Adipocyte (in vitro differentiated cells): Measurements from ENCODE around the gene MECP2.

ENCODE experiments used
- DNase-seq: peaks from one replicate; pipeline ENCODE4 v3.0.0-alpha.2; 2015; ENCODE audit warnings: low read depth
- H3K27me3 ChIP-seq: replicated peaks from 2 replicates; pipeline ENCODE4 v1.7.0; 2013; ENCODE audit warnings: mild to moderate bottlenecking, low read length, moderate library complexity; ENCODE audit not compliant: control insufficient read depth, insufficient read depth
- H3K36me3 ChIP-seq: 2 replicates; pipeline ENCODE4 v1.7.0; 2013; ENCODE audit warnings: low read length, mild to moderate bottlenecking, moderate library complexity; ENCODE audit not compliant: control insufficient read depth, insufficient read depth, severe bottlenecking
- H3K4me1 ChIP-seq: 2 replicates; pipeline ENCODE4 v1.7.0; 2013; ENCODE audit warnings: mild to moderate bottlenecking, low read length, moderate library complexity; ENCODE audit not compliant: control insufficient read depth, insufficient read depth
- H3K4me3 ChIP-seq: 2 replicates; pipeline ENCODE4 v1.7.0; 2013; ENCODE audit warnings: mild to moderate bottlenecking, low read length, moderate library complexity
- H3K9ac ChIP-seq: 2 replicates; pipeline ENCODE4 v1.7.0; 2013; ENCODE audit warnings: mild to moderate bottlenecking, low read length, moderate library complexity
- H3K9me3 ChIP-seq: 2 replicates; pipeline ENCODE4 v1.7.0; 2013; ENCODE audit warnings: mild to moderate bottlenecking, low read length, moderate library complexity; ENCODE audit not compliant: control insufficient read depth

The MECP2 gene

GRCh38 chrX:154043003-154043763, 54.3 kb downstream of the MECP2 start:
- Histone ChIP-seq H3K4me3 (peak overlapping the region; percentile 36), H3K36me3 (no peaks in the 10 kb centered on the region), H3K9ac (peak overlapping the region; percentile 67), H3K4me1 (peaks cover 76% of the 10 kb centered on the region), H3K9me3 (no peaks in the 10 kb centered on the region), H3K27me3 (peaks cover 9% of the 10 kb centered on the region)
- peak; percentile 80 for DNase-seq

- H3K4me1 ChIP-seq: peaks cover 57% of the 10 kb centered on the region
- peaks cover 9% of the 10 kb centered on the region for H3K27me3 ChIP-seq
- H3K9me3 ChIP-seq: no peaks in the 10 kb centered on the region
- H3K36me3 ChIP-seq: no peaks in the 10 kb centered on the region
- H3K9ac ChIP-seq: peak overlapping the region; percentile 14
- no peak for DNase-seq
- H3K4me3 ChIP-seq: peak overlapping the region; percentile 20
These were observed 56.7 kb downstream of the MECP2 start for GRCh38 chrX:154040863-154041262.

GRCh38 chrX:154040307-154040756, 57.2 kb downstream of the MECP2 start:
- peak; percentile 82 for DNase-seq
- Histone ChIP-seq H3K4me3 (peak overlapping the region; percentile 20), H3K36me3 (no peaks in the 10 kb centered on the region), H3K27me3 (peaks cover 9% of the 10 kb centered on the region), H3K9ac (peak overlapping the region; percentile 35), H3K4me1 (peaks cover 55% of the 10 kb centered on the region), H3K9me3 (no peaks in the 10 kb centered on the region)

- no peaks in the 10 kb centered on the region for H3K9me3 ChIP-seq
- H3K36me3 ChIP-seq: peaks cover 3% of the 10 kb centered on the region
- no peak overlapping the region for H3K4me3 ChIP-seq
- H3K27me3 ChIP-seq: peaks cover 2% of the 10 kb centered on the region
- no peak for DNase-seq
- H3K9ac ChIP-seq: peak overlapping the region; percentile 35
- peaks cover 50% of the 10 kb centered on the region for H3K4me1 ChIP-seq
These were observed 57.9 kb downstream of the MECP2 start for GRCh38 chrX:154039577-154039976.

GRCh38 chrX:154038656-154039055, 58.9 kb downstream of the MECP2 start:
- no peaks in the 10 kb centered on the region for H3K9me3 ChIP-seq
- peaks cover 41% of the 10 kb centered on the region for H3K4me1 ChIP-seq
- no peak for DNase-seq
- H3K4me3 ChIP-seq: no peak overlapping the region
- H3K36me3 ChIP-seq: peaks cover 3% of the 10 kb centered on the region
- H3K27me3 ChIP-seq: no peaks in the 10 kb centered on the region
- no peak overlapping the region for H3K9ac ChIP-seq

- Histone ChIP-seq H3K9ac (no peak overlapping the region), H3K36me3 (peaks cover 3% of the 10 kb centered on the region), H3K9me3 (no peaks in the 10 kb centered on the region), H3K27me3 (no peaks in the 10 kb centered on the region), H3K4me3 (no peak overlapping the region), H3K4me1 (peaks cover 32% of the 10 kb centered on the region)
- DNase-seq: no peak
These were observed 59.8 kb downstream of the MECP2 start for GRCh38 chrX:154037754-154038153.

- Histone ChIP-seq H3K36me3 (peaks cover 3% of the 10 kb centered on the region), H3K9ac (no peak overlapping the region), H3K4me1 (peaks cover 21% of the 10 kb centered on the region), H3K27me3 (no peaks in the 10 kb centered on the region), H3K9me3 (no peaks in the 10 kb centered on the region), H3K4me3 (no peak overlapping the region)
- no peak for DNase-seq
These were observed 61.0 kb downstream of the MECP2 start for GRCh38 chrX:154036513-154036912.

- no peak for DNase-seq
- H3K27me3 ChIP-seq: no peaks in the 10 kb centered on the region
- peaks cover 19% of the 10 kb centered on the region for H3K36me3 ChIP-seq
- H3K4me1 ChIP-seq: no peaks in the 10 kb centered on the region
- no peak overlapping the region for H3K4me3 ChIP-seq
- no peak overlapping the region for H3K9ac ChIP-seq
- H3K9me3 ChIP-seq: no peaks in the 10 kb centered on the region
These were observed 63.7 kb downstream of the MECP2 start for GRCh38 chrX:154033848-154034247.

GRCh38 chrX:154032653-154033052, 64.9 kb downstream of the MECP2 start:
- no peak for DNase-seq
- H3K9me3 ChIP-seq: no peaks in the 10 kb centered on the region
- no peaks in the 10 kb centered on the region for H3K27me3 ChIP-seq
- no peak overlapping the region for H3K4me3 ChIP-seq
- H3K9ac ChIP-seq: no peak overlapping the region
- peaks cover 19% of the 10 kb centered on the region for H3K36me3 ChIP-seq
- H3K4me1 ChIP-seq: no peaks in the 10 kb centered on the region

GRCh38 chrX:154032160-154032559, 65.4 kb downstream of the MECP2 start:
- H3K27me3 ChIP-seq: no peaks in the 10 kb centered on the region
- H3K36me3 ChIP-seq: peaks cover 19% of the 10 kb centered on the region
- no peaks in the 10 kb centered on the region for H3K4me1 ChIP-seq
- H3K9me3 ChIP-seq: no peaks in the 10 kb centered on the region
- no peak overlapping the region for H3K9ac ChIP-seq
- no peak for DNase-seq
- H3K4me3 ChIP-seq: no peak overlapping the region

- Histone ChIP-seq H3K27me3 (no peaks in the 10 kb centered on the region), H3K9me3 (no peaks in the 10 kb centered on the region), H3K36me3 (peaks cover 19% of the 10 kb centered on the region), H3K4me3 (no peak overlapping the region), H3K4me1 (peaks cover 3% of the 10 kb centered on the region), H3K9ac (no peak overlapping the region)
- no peak for DNase-seq
These were observed 66.7 kb downstream of the MECP2 start for GRCh38 chrX:154030715-154031305.
